ENCODE results near the gene PROC.
"Not testable (repeated sequence)": the region's sequence is repeated elsewhere in the genome, so short reads cannot be mapped to it uniquely, and the experiment has no call there.

Gene PROC

GRCh38 chr2:127407661-127408003 lies 10.6 kb upstream of the PROC start:
- no peak for TF ChIP-seq CTCF (IDR thresholded peaks at IDR 0.05; ENCODE audit: low read depth, low read length, missing control alignments)
- H3K4me3 ChIP-seq (ENCODE audit: low read depth, low read length), result no peak overlapping the region
- in situ Hi-C loops (cut with HindIII; ENCODE audit: low sequenced_read_pairs), result no loop called here
- no peak for DNase-seq (ENCODE audit: low read depth)

DNA sequence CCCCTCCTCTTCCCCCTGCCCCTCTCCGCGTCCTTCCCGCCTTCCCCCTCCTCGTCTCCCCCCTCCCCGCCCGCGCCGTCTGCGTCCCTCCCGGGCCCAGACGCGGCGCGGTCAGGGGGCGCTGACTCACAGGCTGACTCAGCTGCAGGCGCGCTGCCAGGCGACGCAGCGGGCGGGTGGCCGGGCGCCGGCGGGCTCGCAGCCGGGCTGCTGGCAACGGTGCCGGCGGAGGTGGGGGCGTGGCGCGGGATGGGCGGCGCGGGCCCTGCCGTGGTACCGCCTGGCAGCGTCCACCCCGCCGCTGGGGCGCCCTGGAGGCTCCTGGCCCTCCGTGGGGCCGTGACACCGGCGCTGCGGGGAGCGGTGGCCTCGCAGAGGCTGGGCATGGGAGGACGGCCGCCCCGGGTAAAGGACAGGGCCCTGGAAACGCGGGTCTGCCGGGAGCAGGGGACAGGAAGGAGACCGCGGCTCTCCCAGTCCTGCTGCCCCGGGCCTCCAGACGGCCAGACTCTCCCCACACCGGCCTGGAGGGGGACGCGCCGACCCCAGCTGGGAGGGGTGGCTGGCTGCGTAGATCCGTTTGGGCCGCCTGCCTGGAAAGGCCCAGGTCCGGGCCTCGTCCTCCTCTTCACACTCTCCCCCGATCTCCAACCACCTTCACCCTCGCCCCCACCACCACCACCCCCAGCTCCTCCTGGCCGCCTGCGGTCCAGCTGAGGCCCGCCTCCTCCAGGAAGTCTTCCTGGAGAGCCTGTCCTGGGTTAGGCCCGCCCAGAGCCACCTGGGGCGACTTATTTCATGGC lies 10.0 kb upstream of the PROC start:
- peak; percentile 57 for DNase-seq (ENCODE audit: low read depth)
- peak overlapping the region; percentile 32 for H3K4me3 ChIP-seq (ENCODE audit: low read depth, low read length)
- no peak for TF ChIP-seq CTCF (IDR thresholded peaks at IDR 0.05; ENCODE audit: low read depth, low read length, missing control alignments)
- in situ Hi-C loops (cut with HindIII; ENCODE audit: low sequenced_read_pairs), result no loop called here

- no peak for DNase-seq (ENCODE audit: low read depth)
- in situ Hi-C loops (cut with HindIII; ENCODE audit: low sequenced_read_pairs), result no loop called here
- TF ChIP-seq CTCF (IDR thresholded peaks at IDR 0.05; ENCODE audit: low read depth, low read length, missing control alignments), result no peak
- H3K4me3 ChIP-seq (ENCODE audit: low read depth, low read length), result no peak overlapping the region
Measured at GRCh38 chr2:127408807-127409099, 9.5 kb upstream of the PROC start.

GRCh38 chr2:127409716-127410115 lies 8.5 kb upstream of the PROC start:
- DNase-seq (ENCODE audit: low read depth); in situ Hi-C loops (cut with HindIII; ENCODE audit: low sequenced_read_pairs); H3K4me3 ChIP-seq (ENCODE audit: low read depth, low read length): not testable (repeated sequence)

GRCh38 chr2:127410871-127411652 lies 7.2 kb upstream of the PROC start:
- peak; percentile 50 for DNase-seq (ENCODE audit: low read depth)
- no peak for TF ChIP-seq CTCF (IDR thresholded peaks at IDR 0.05; ENCODE audit: low read depth, low read length, missing control alignments)
- no peak overlapping the region for H3K4me3 ChIP-seq (ENCODE audit: low read depth, low read length)
- in situ Hi-C loops (cut with HindIII; ENCODE audit: low sequenced_read_pairs), result no loop called here

- in situ Hi-C loops (cut with HindIII; ENCODE audit: low sequenced_read_pairs), result no loop called here
- DNase-seq (ENCODE audit: low read depth), result no peak
- no peak overlapping the region for H3K4me3 ChIP-seq (ENCODE audit: low read depth, low read length)
- TF ChIP-seq CTCF (IDR thresholded peaks at IDR 0.05; ENCODE audit: low read depth, low read length, missing control alignments), result no peak
Measured at GRCh38 chr2:127411653-127412369, 6.4 kb upstream of the PROC start.

GRCh38 chr2:127413200-127413599 lies 5.0 kb upstream of the PROC start:
- in situ Hi-C loops (cut with HindIII; ENCODE audit: low sequenced_read_pairs), result no loop called here
- no peak for TF ChIP-seq CTCF (IDR thresholded peaks at IDR 0.05; ENCODE audit: low read depth, low read length, missing control alignments)
- DNase-seq (ENCODE audit: low read depth), result no peak

More at GRCh38 chr2:127413200-127413599, 5.0 kb upstream of the PROC start:
- H3K4me3 ChIP-seq (ENCODE audit: low read depth, low read length), result no peak overlapping the region

Data from astrocyte of the cerebellum (primary cell).